A375 (cell line): ENCODE results near the gene CHRDL2. TPM values are rescaled to one million over a fixed set of nuclear protein-coding genes. Genes with fewer than 3 reads are reported as not detected.

Experiments used
- small RNA-seq: library from RNA; depleted of rRNA; stranded (forward); fragments of <200 nt; gene quantifications from one replicate; pipeline ENCODE3, GENCODE V24; 2014
- total RNA-seq: library from RNA; depleted of rRNA; stranded (reverse); fragments of >200 nt; shearing (Covaris generic); gene quantifications from 2 replicates; pipeline ENCODE4 v1.2.3, GENCODE V29; 2014; rRNA removed

Gene CHRDL2, protein sequence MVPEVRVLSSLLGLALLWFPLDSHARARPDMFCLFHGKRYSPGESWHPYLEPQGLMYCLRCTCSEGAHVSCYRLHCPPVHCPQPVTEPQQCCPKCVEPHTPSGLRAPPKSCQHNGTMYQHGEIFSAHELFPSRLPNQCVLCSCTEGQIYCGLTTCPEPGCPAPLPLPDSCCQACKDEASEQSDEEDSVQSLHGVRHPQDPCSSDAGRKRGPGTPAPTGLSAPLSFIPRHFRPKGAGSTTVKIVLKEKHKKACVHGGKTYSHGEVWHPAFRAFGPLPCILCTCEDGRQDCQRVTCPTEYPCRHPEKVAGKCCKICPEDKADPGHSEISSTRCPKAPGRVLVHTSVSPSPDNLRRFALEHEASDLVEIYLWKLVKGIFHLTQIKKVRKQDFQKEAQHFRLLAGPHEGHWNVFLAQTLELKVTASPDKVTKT
- total RNA-seq, result not detected in 2 replicates

DNA sequence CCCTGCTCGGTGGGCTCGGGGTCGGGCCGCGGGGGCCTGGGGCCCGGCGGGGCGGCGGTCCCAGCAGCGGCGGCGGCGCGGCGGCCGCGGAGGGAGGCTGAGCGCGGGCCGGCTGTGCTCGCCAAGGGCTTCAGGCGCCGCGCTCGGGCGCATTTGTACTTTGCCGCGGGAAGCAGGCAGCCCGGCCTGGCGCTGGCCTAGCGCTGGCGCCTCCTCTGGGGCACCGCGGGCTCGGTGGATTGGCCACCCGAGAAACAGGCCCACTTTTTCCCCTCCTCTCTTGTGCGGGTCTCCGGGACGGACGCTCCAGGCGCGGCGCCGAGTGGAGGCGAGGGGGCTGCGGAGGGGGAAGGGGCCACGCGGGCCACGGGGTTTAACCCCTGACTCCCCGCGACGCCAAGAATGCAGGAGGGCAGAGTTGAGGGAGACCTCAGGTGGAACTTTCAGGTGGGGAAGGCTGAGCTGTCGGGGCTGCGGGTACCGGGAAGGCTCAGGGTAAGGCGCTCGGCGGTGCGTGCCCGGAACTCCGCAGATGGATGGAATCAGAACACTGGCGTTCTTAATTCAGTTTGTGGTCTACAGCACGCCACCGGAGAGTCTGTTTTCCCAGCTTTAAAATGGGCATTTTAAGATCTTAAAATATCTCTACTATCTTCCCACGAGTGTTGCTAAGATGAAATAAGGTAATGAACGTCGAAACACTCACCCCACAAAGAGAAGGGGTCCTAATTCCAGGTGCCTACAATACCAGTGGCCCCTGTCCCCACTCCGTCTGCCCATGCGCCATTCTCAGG is at the start of gene CHRDL2:
CHRDL2 (minus strand) TSS at position 126 of the 794 bp plus-strand sequence. CDS start 538 bp downstream, outside the sequence.

DNA sequence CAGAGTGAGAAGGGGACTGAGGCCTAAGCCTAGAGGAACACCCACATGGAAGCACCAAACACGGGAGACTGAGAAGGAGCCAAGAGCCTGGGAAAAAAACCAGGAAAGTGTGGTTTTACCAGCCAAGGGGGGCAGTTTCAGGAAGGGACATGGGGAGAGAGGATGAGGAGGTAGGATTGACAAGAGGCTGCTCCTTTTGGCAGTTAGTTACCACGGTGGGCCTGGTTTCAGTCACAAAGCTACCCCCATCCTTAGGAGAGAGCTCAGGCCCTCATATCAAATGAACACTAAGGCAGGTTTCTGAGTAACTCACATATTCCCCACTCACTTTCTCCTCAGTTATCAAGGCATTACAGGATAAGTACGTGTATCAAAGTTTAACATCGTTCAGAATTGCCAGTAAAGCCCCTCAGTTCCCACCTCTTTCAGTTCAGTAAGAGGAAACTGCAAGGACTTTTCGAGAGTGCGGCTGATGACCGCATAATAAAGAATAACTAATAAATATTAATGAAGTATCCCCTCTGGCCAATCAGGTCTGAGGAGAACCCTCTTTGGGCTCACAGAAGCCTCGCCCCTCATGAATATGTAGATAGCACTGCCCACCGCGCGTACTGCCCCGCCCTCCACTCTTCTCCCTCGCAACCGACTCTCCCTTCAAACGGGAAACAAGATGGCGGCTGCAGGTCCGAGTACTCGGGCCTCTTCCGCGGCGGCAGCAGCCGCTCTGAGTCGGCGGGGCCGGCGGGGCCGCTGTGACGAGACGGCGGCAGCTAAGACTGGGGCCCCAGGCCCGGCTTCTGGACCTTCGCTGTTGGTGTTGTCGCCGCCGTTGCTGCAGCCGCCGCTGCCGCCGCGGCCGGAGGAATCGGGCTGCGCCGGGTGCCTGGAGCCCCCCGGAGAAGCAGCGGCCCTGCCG is 17.2 kb upstream of the CHRDL2 start, which contains the start of gene RNF169:
RNF169 (plus strand) TSS at position 639 of the 916 bp plus-strand sequence; CDS start at position 671, 32 bp downstream.

Small RNA genes lying within 50 kb of the gene (small RNA-seq; reads per million reads assigned to genes)
- gene MIR4696, result not detected
- gene RANP3, result not detected
- not detected for gene RN7SKP297

Other genes with a start within 250 kb of the CHRDL2 start
- gene LIPT2, start 237.7 kb downstream of the CHRDL2 start, total RNA-seq, result 6.6 and 7.7 TPM in 2 replicates
- gene POLD3, start 138.8 kb downstream of the CHRDL2 start, total RNA-seq, result 23.8 and 36.3 TPM in 2 replicates
- 16.5 and 22.9 TPM in 2 replicates for gene RNF169, start 17.4 kb upstream of the CHRDL2 start, total RNA-seq
- gene XRRA1, start 217.7 kb upstream of the CHRDL2 start, total RNA-seq, result 13.9 and 26.2 TPM in 2 replicates
- 57.3 and 67.4 TPM in 2 replicates for gene SPCS2, start 217.8 kb upstream of the CHRDL2 start, total RNA-seq